Ovary (tissue), 3 donors: ENCODE results near the gene CACNG5.

Experiments used
- EP300 ChIP-seq: sonication (generic); formaldehyde crosslinking; IDR thresholded peaks from one replicate; pipeline ENCODE4 v1.6.1; 2017; ENCODE audit warnings: antibody characterized with exemption
- TF ChIP-seq, protein P1 (sequence below), 3 donors: fragments of 450-650 bp in 2 of 3; fragments of 200-600 bp in 1 of 3; IDR thresholded peaks; one replicate each; pipeline versions ENCODE4 v1.5.1 to v1.8.0; 2016 to 2022; ENCODE audit warnings: antibody characterized with exemption in 3 of 3, mild to moderate bottlenecking in 1 of 3
- donor health status: DM: no; HTN: no; CAD: no.

DNA sequence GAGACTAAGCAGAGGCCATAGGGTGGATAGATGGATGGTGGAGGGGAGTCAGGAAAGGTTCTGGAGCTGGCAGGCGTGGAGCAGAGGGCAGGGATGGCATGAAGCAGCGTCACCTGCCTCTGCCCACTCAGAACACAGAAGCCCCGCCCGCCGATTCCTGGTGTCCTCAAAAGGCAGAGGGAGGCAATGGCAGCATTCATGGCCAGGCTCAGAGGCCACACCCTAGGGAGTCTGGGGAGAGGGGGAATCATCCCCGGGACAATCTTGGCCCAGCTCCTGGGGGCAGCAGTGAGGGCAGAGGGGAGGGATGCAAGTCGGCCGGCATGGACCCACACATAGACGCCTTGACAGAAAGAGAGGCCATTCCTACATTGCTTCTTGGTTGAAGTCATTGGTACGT is 68.9 kb downstream of the CACNG5 start:
- TF ChIP-seq EP300 = no peak
- TF ChIP-seq, protein P1, sequence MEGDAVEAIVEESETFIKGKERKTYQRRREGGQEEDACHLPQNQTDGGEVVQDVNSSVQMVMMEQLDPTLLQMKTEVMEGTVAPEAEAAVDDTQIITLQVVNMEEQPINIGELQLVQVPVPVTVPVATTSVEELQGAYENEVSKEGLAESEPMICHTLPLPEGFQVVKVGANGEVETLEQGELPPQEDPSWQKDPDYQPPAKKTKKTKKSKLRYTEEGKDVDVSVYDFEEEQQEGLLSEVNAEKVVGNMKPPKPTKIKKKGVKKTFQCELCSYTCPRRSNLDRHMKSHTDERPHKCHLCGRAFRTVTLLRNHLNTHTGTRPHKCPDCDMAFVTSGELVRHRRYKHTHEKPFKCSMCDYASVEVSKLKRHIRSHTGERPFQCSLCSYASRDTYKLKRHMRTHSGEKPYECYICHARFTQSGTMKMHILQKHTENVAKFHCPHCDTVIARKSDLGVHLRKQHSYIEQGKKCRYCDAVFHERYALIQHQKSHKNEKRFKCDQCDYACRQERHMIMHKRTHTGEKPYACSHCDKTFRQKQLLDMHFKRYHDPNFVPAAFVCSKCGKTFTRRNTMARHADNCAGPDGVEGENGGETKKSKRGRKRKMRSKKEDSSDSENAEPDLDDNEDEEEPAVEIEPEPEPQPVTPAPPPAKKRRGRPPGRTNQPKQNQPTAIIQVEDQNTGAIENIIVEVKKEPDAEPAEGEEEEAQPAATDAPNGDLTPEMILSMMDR (IDR thresholded peaks at IDR 0.05) = no peak
